SU-DHL-6 (cell line): Measurements from ENCODE around the gene HSPH1.

Experiments
- H2AFZ ChIP-seq: fragments of 200-600 bp; sonication (generic); 2 replicates; pipeline ENCODE4 v1.6.1; 2014; ENCODE audit warnings: low read depth, mild to moderate bottlenecking, moderate library complexity, mixed read lengths, antibody characterized with exemption, low read length; ENCODE audit not compliant: severe bottlenecking
- H3F3A ChIP-seq: fragments of 200-600 bp; shearing (Covaris generic); 2 replicates; pipeline ENCODE4 v1.6.0; 2016; ENCODE audit warnings: antibody characterized with exemption, mild to moderate bottlenecking; ENCODE audit not compliant: insufficient read depth
- H3K27ac ChIP-seq: fragments of 200-600 bp; sonication (generic); 2 replicates; pipeline ENCODE4 v1.5.1; 2016; ENCODE audit warnings: low read depth, mild to moderate bottlenecking, low read length, moderate library complexity, mixed read lengths
- H3K27me3 ChIP-seq: fragments of 200-600 bp; sonication (generic), shearing (Covaris generic); 2 replicates; pipeline ENCODE4 v1.6.0; 2014; ENCODE audit warnings: mild to moderate bottlenecking, low read length
- H3K36me3 ChIP-seq: fragments of 200-600 bp; sonication (generic); 2 replicates; pipeline ENCODE4 v1.6.1; 2014; ENCODE audit warnings: mild to moderate bottlenecking, low read length, mixed read lengths
- H3K4me2 ChIP-seq: fragments of 300-600, 200-600 bp; shearing (Covaris generic), sonication (generic); 2 replicates; pipeline ENCODE4 v1.6.0; 2014; ENCODE audit warnings: low read length, low read depth, mild to moderate bottlenecking; ENCODE audit not compliant: poor library complexity, severe bottlenecking
- H3K4me3 ChIP-seq: fragments of 200-600 bp; sonication (generic); 2 replicates; pipeline ENCODE4 v1.5.1; 2014; ENCODE audit warnings: antibody characterized with exemption, low read length, mild to moderate bottlenecking, mixed read lengths; ENCODE audit not compliant: insufficient read depth, poor library complexity, severe bottlenecking
- H3K79me2 ChIP-seq: fragments of 200-600 bp; sonication (generic); 2 replicates; pipeline ENCODE4 v1.6.1; 2014; ENCODE audit warnings: mild to moderate bottlenecking, low read length, moderate library complexity; ENCODE audit not compliant: insufficient read depth
- H3K9ac ChIP-seq: fragments of 200-600 bp; sonication (generic); 2 replicates; pipeline ENCODE4 v1.7.0; 2014; ENCODE audit warnings: mild to moderate bottlenecking, low read length
- H3K9me2 ChIP-seq: fragments of 200-600 bp; sonication (generic); replicated peaks from 2 replicates; pipeline ENCODE4 v1.6.1; 2014; ENCODE audit warnings: low read length; ENCODE audit not compliant: insufficient read depth
- H3K9me3 ChIP-seq: fragments of 200-600 bp; sonication (generic); 2 replicates; pipeline ENCODE4 v1.6.1; 2014; ENCODE audit warnings: low read length, mixed read lengths; ENCODE audit not compliant: insufficient read depth
- H4K20me1 ChIP-seq: fragments of 200-600 bp; sonication (generic); 2 replicates; pipeline ENCODE4 v1.6.1; 2014; ENCODE audit warnings: low read depth, mild to moderate bottlenecking, antibody characterized with exemption, low read length, moderate library complexity, mixed read lengths
- CTCF ChIP-seq: fragments of 200-600 bp; sonication (generic); IDR thresholded peaks from one replicate; pipeline ENCODE4 v1.5.1; 2017; ENCODE audit warnings: antibody characterized with exemption, mild to moderate bottlenecking, low read length, moderate library complexity; ENCODE audit not compliant: insufficient read depth, poor library complexity, severe bottlenecking
- EZH2phosphoT487 ChIP-seq: fragments of 200-600 bp; sonication (generic), shearing (Covaris generic); conservative IDR thresholded peaks from 2 replicates; pipeline ENCODE4 v1.6.1; 2018; ENCODE audit warnings: mild to moderate bottlenecking, antibody characterized with exemption, low read length, moderate library complexity, mixed read lengths

Gene HSPH1

GRCh38 chr13:31172001-31172400 lies 10.3 kb upstream of the HSPH1 start:
- TF ChIP-seq CTCF, result no peak
- H3K9me3 ChIP-seq, result no peaks in the 10 kb centered on the region
- H3K9me2 ChIP-seq, result no peaks in the 10 kb centered on the region
- no peak overlapping the region for H2AFZ ChIP-seq
- H3F3A ChIP-seq, result no peaks in the 10 kb centered on the region
- no peaks in the 10 kb centered on the region for H3K36me3 ChIP-seq
- no peak overlapping the region for H3K9ac ChIP-seq
- H3K4me2 ChIP-seq, result no peak overlapping the region
- H3K27me3 ChIP-seq, result no peaks in the 10 kb centered on the region
- H3K4me3 ChIP-seq, result no peak overlapping the region
- H3K79me2 ChIP-seq, result no peaks in the 10 kb centered on the region
- no peaks in the 10 kb centered on the region for H4K20me1 ChIP-seq
- H3K27ac ChIP-seq, result no peak overlapping the region

GRCh38 chr13:31168736-31169135 lies 7.0 kb upstream of the HSPH1 start:
- no peak overlapping the region for H3K4me3 ChIP-seq
- TF ChIP-seq EZH2phosphoT487 (no peak), CTCF (no peak)
- H3K4me2 ChIP-seq, result no peak overlapping the region
- H3K79me2 ChIP-seq, result no peaks in the 10 kb centered on the region
- no peaks in the 10 kb centered on the region for H3K27me3 ChIP-seq
- no peak overlapping the region for H3K27ac ChIP-seq
- H3K36me3 ChIP-seq, result no peaks in the 10 kb centered on the region
- no peaks in the 10 kb centered on the region for H3K9me3 ChIP-seq
- no peaks in the 10 kb centered on the region for H3K9me2 ChIP-seq
- H2AFZ ChIP-seq, result no peak overlapping the region
- no peak overlapping the region for H3K9ac ChIP-seq
- no peaks in the 10 kb centered on the region for H3F3A ChIP-seq
- H4K20me1 ChIP-seq, result no peaks in the 10 kb centered on the region

- Histone ChIP-seq H2AFZ (no peak overlapping the region), H3K36me3 (no peaks in the 10 kb centered on the region), H3K79me2 (no peaks in the 10 kb centered on the region)
Observed at GRCh38 chr13:31168166-31168565, 6.5 kb upstream of the HSPH1 start.

More at GRCh38 chr13:31168166-31168565, 6.5 kb upstream of the HSPH1 start:
- no peak overlapping the region for H3K4me2 ChIP-seq
- no peaks in the 10 kb centered on the region for H3F3A ChIP-seq
- H4K20me1 ChIP-seq, result no peaks in the 10 kb centered on the region
- TF ChIP-seq CTCF, result no peak
- no peak for TF ChIP-seq EZH2phosphoT487
- H3K9me3 ChIP-seq, result no peaks in the 10 kb centered on the region
- no peaks in the 10 kb centered on the region for H3K27me3 ChIP-seq
- H3K27ac ChIP-seq, result no peak overlapping the region
- no peaks in the 10 kb centered on the region for H3K9me2 ChIP-seq
- H3K4me3 ChIP-seq, result no peak overlapping the region
- H3K9ac ChIP-seq, result no peak overlapping the region
